Measurements from ENCODE around the gene GPR183. TPM values are rescaled to one million over a fixed set of nuclear protein-coding genes. Genes with fewer than 3 reads are reported as not detected.

The GPR183 gene
- total RNA-seq, 1 experiment from 2014 or later, result not detected

DNA sequence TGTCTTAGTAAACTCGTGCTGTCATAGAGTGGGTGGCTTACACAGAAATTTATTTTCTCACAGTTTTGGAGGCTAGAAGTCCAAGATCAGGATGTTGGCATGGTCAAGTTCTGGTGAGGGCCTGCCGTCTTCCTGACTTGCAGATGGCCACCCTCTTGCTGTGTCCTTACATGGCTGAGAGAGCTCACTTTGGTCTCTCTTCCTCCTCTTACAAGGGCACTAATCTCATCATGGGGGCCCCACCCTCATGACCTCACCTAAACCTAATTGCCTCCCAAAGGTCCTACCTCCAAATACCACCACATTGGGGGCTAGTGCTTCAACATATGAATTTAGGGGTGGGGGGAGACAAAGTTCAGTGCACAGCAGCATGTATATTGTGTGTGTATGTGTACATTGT is 34.7 kb downstream of the GPR183 start:
- intact Hi-C loops (cut with micrococcal nuclease), result no loop called here
- no peaks in the 10 kb centered on the region for H3K9me3 Mint-ChIP-seq (ENCODE audit: unreplicated experiment)

DNA sequence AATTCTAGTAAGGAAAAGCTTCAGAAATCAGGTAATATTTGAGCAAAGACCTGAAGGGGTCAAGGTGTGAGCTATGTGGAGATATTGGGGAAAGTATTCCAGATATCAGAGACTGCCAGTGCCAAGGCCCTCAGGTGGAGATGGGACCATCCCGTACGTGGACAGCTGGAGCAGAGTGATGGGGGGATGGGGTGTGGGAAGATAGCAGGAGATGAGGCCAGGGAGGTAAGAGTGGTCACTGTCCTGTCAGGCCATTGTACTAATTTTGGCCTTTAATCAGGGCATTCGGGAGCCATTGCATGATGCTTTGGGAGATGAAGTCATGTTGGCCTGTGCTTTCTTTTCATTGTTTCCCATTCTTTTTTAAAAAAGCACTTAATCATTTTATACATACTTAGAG is 36.0 kb downstream of the GPR183 start:
- CTCF ChIA-PET, result interaction anchor here (0.6 to 11.1 kb wide), 7 partner anchors 8 to 236 kb away, joined by 4 to 173 read pairs (median 21); no protein-coding TSS in a partner anchor
- no peak overlapping the region for H3K4me3 Mint-ChIP-seq (ENCODE audit: unreplicated experiment)
- no peak overlapping the region for H3K27ac Mint-ChIP-seq (ENCODE audit: low read depth, unreplicated experiment)
- POLR2A ChIA-PET, result interaction anchor here (1.2 kb wide), 1 partner anchor 9 kb away, joined by 3 read pairs; no protein-coding TSS in a partner anchor
- TF ChIP-seq, protein P1, sequence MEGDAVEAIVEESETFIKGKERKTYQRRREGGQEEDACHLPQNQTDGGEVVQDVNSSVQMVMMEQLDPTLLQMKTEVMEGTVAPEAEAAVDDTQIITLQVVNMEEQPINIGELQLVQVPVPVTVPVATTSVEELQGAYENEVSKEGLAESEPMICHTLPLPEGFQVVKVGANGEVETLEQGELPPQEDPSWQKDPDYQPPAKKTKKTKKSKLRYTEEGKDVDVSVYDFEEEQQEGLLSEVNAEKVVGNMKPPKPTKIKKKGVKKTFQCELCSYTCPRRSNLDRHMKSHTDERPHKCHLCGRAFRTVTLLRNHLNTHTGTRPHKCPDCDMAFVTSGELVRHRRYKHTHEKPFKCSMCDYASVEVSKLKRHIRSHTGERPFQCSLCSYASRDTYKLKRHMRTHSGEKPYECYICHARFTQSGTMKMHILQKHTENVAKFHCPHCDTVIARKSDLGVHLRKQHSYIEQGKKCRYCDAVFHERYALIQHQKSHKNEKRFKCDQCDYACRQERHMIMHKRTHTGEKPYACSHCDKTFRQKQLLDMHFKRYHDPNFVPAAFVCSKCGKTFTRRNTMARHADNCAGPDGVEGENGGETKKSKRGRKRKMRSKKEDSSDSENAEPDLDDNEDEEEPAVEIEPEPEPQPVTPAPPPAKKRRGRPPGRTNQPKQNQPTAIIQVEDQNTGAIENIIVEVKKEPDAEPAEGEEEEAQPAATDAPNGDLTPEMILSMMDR (IDR thresholded peaks at IDR 0.05; ENCODE audit: unreplicated experiment), result no peak
- intact Hi-C loops (cut with micrococcal nuclease), result no loop called here
- BruUV-seq (replicated peaks), result no TSS peak
- DNase-seq (ENCODE audit: unreplicated experiment), result no peak
- H3K4me1 Mint-ChIP-seq (ENCODE audit: insufficient read depth, unreplicated experiment), result peaks cover 6% of the 10 kb centered on the region
- no peaks in the 10 kb centered on the region for H3K27me3 Mint-ChIP-seq (ENCODE audit: insufficient read depth, unreplicated experiment)
- peaks cover 28% of the 10 kb centered on the region for H3K36me3 Mint-ChIP-seq (ENCODE audit: insufficient read depth, unreplicated experiment)
- no peaks in the 10 kb centered on the region for H3K9me3 Mint-ChIP-seq (ENCODE audit: unreplicated experiment)

More for the DNA sequence above, 34.7 kb downstream of the GPR183 start:
- CTCF ChIA-PET, result interaction anchor here (0.6 to 11.1 kb wide), 4 partner anchors 8 to 164 kb away, joined by 3 to 173 read pairs (median 90); no protein-coding TSS in a partner anchor
- POLR2A ChIA-PET, result interaction anchor here (0.6 to 1.2 kb wide), 2 partner anchors 7 to 1242 kb away, joined by 3 read pairs; no protein-coding TSS in a partner anchor
- Mint-ChIP-seq H3K27me3 (ENCODE audit: insufficient read depth, unreplicated experiment) (no peaks in the 10 kb centered on the region), H3K4me3 (ENCODE audit: unreplicated experiment) (no peak overlapping the region), H3K27ac (ENCODE audit: low read depth, unreplicated experiment) (no peak overlapping the region), H3K4me1 (ENCODE audit: insufficient read depth, unreplicated experiment) (peaks cover 6% of the 10 kb centered on the region), H3K36me3 (ENCODE audit: insufficient read depth, unreplicated experiment) (peaks cover 36% of the 10 kb centered on the region)
- TF ChIP-seq, protein P1 (IDR thresholded peaks at IDR 0.05; ENCODE audit: unreplicated experiment), result no peak
- no peak for DNase-seq (ENCODE audit: unreplicated experiment)
- BruUV-seq (replicated peaks), result no TSS peak

- Mint-ChIP-seq H3K36me3 (ENCODE audit: insufficient read depth, unreplicated experiment) (peaks cover 24% of the 10 kb centered on the region), H3K4me1 (ENCODE audit: insufficient read depth, unreplicated experiment) (peaks cover 5% of the 10 kb centered on the region), H3K27ac (ENCODE audit: low read depth, unreplicated experiment) (no peak overlapping the region), H3K4me3 (ENCODE audit: unreplicated experiment) (no peak overlapping the region), H3K9me3 (ENCODE audit: unreplicated experiment) (no peaks in the 10 kb centered on the region), H3K27me3 (ENCODE audit: insufficient read depth, unreplicated experiment) (no peaks in the 10 kb centered on the region)
- POLR2A ChIA-PET, result interaction anchor here (0.9 to 1.5 kb wide), 4 partner anchors 14 to 68 kb away, joined by 3 to 6 read pairs (median 4); no protein-coding TSS in a partner anchor
- TF ChIP-seq, protein P1 (IDR thresholded peaks at IDR 0.05; ENCODE audit: unreplicated experiment), result no peak
- no peak for DNase-seq (ENCODE audit: unreplicated experiment)
- CTCF ChIA-PET, result interaction anchor here (0.6 to 11.1 kb wide), 27 partner anchors 9 to 380 kb away, joined by 3 to 173 read pairs (median 4); partner anchors contain the start of gene UBAC2
- intact Hi-C loops (cut with micrococcal nuclease), result no loop called here
- BruUV-seq (replicated peaks), result no TSS peak
Observed at GRCh38 chr13:99270518-99270917, 36.7 kb downstream of the GPR183 start.

DNA sequence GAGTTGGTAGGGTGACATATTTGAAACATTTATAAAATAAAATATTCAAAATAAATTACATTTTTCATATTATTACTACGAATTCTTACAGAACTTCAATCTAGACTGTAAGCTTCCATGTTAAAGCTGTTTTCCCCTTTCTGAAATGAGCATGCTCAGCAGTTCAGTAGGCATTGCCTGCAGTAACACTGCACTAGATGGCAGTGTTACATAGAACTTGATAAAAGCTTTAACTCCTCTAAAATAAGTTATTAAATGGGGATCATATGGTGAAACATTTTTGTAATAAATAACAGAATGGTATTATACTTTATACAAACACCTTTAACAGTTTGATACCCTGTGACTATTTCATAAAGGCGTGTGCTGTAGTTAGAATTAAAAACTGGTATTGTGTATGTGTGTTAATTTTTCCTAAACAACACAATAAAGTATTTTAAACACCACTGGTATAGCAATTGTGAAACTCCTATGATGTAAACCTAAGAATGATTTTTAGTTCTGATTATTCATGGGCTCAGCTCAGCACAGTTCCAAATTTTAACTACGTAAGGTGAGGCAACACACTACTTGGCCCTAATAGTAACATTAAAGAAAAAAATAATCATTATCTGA is 37.5 kb downstream of the GPR183 start:
- Mint-ChIP-seq H3K4me3 (ENCODE audit: unreplicated experiment) (no peak overlapping the region), H3K9me3 (ENCODE audit: unreplicated experiment) (no peaks in the 10 kb centered on the region), H3K27me3 (ENCODE audit: insufficient read depth, unreplicated experiment) (no peaks in the 10 kb centered on the region), H3K4me1 (ENCODE audit: insufficient read depth, unreplicated experiment) (no peaks in the 10 kb centered on the region), H3K27ac (ENCODE audit: low read depth, unreplicated experiment) (no peak overlapping the region), H3K36me3 (ENCODE audit: insufficient read depth, unreplicated experiment) (peaks cover 24% of the 10 kb centered on the region)
- POLR2A ChIA-PET, result interaction anchor here (0.7 to 1.6 kb wide), 9 partner anchors 9 to 167 kb away, joined by 3 to 10 read pairs (median 5); partner anchors contain the start of gene UBAC2
- peak; percentile 54 for DNase-seq (ENCODE audit: unreplicated experiment)
- TF ChIP-seq, protein P1 (IDR thresholded peaks at IDR 0.05; ENCODE audit: unreplicated experiment), result peak; percentile 43
- intact Hi-C loops (cut with micrococcal nuclease), result loop anchor here (1.0 to 10.0 kb wide), 4 partner anchors 72 to 375 kb away; no protein-coding TSS in a partner anchor
- CTCF ChIA-PET, result interaction anchor here (0.6 to 11.1 kb wide), 55 partner anchors 9 to 380 kb away, joined by 3 to 173 read pairs (median 4); partner anchors contain the start of genes GPR18 and UBAC2
- no TSS peak for BruUV-seq (replicated peaks)

Measured in MCF 10A (cell line).